ENCODE measurements around the gene GBA3.

GRCh38 chr4:22739968-22740367 lies 47.2 kb downstream of the GBA3 start:
- TF ChIP-seq CTCF (IDR thresholded peaks at IDR 0.05) (no peak), GABPB1 (CRISPR knock-in tag; IDR thresholded peaks at IDR 0.05) (no peak), HMGXB4 (CRISPR knock-in tag; IDR thresholded peaks at IDR 0.05) (no peak), ESRRA (CRISPR knock-in tag; IDR thresholded peaks at IDR 0.05; ENCODE audit: borderline replicate concordance) (no peak), GTF2I (CRISPR knock-in tag; conservative IDR thresholded peaks at IDR 0.05) (no peak), ZNF121 (CRISPR knock-in tag; IDR thresholded peaks at IDR 0.05) (no peak), ZBTB43 (CRISPR knock-in tag; IDR thresholded peaks at IDR 0.05) (no peak), E2F4 (CRISPR knock-in tag; IDR thresholded peaks at IDR 0.05; ENCODE audit: borderline replicate concordance, low read depth) (no peak)
- TF ChIP-seq, protein P1, sequence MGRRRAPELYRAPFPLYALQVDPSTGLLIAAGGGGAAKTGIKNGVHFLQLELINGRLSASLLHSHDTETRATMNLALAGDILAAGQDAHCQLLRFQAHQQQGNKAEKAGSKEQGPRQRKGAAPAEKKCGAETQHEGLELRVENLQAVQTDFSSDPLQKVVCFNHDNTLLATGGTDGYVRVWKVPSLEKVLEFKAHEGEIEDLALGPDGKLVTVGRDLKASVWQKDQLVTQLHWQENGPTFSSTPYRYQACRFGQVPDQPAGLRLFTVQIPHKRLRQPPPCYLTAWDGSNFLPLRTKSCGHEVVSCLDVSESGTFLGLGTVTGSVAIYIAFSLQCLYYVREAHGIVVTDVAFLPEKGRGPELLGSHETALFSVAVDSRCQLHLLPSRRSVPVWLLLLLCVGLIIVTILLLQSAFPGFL (CRISPR knock-in tag; IDR thresholded peaks at IDR 0.05; ENCODE audit: borderline replicate concordance): no peak
- TF ChIP-seq, protein P2, sequence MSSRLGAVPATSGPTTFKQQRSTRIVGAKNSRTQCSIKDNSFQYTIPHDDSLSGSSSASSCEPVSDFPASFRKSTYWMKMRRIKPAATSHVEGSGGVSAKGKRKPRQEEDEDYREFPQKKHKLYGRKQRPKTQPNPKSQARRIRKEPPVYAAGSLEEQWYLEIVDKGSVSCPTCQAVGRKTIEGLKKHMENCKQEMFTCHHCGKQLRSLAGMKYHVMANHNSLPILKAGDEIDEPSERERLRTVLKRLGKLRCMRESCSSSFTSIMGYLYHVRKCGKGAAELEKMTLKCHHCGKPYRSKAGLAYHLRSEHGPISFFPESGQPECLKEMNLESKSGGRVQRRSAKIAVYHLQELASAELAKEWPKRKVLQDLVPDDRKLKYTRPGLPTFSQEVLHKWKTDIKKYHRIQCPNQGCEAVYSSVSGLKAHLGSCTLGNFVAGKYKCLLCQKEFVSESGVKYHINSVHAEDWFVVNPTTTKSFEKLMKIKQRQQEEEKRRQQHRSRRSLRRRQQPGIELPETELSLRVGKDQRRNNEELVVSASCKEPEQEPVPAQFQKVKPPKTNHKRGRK (CRISPR knock-in tag; IDR thresholded peaks at IDR 0.05; ENCODE audit: borderline replicate concordance): no peak
- TF ChIP-seq, protein P3, sequence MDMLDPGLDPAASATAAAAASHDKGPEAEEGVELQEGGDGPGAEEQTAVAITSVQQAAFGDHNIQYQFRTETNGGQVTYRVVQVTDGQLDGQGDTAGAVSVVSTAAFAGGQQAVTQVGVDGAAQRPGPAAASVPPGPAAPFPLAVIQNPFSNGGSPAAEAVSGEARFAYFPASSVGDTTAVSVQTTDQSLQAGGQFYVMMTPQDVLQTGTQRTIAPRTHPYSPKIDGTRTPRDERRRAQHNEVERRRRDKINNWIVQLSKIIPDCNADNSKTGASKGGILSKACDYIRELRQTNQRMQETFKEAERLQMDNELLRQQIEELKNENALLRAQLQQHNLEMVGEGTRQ (CRISPR knock-in tag; IDR thresholded peaks at IDR 0.05): no peak

All from WTC11 (cell line).